Inflammatory macrophage treated with lipopolysaccharide for 4 hours (primary cell): ENCODE results near the gene PMEPA1.
A peak's percentile ranks its signal among the peaks of the same experiment; 100 is the strongest.

Experiments
- DNase-seq: peaks from one replicate; pipeline ENCODE4 v3.0.0-alpha.2; 2020

Gene PMEPA1

GRCh38 chr20:57735831-57736737 lies 26.3 kb upstream of the PMEPA1 start:
- no peak for DNase-seq

GRCh38 chr20:57734754-57735153 lies 24.9 kb upstream of the PMEPA1 start:
- DNase-seq, result no peak

- DNase-seq, result no peak
Observed at GRCh38 chr20:57732226-57732625, 22.4 kb upstream of the PMEPA1 start.

- DNase-seq, result no peak
Observed at GRCh38 chr20:57728762-57729161, 18.9 kb upstream of the PMEPA1 start.

- no peak for DNase-seq
Observed at GRCh38 chr20:57727863-57728262, 18.0 kb upstream of the PMEPA1 start.

GRCh38 chr20:57725636-57726035 lies 15.8 kb upstream of the PMEPA1 start:
- DNase-seq, result no peak

GRCh38 chr20:57724610-57725405 lies 15.0 kb upstream of the PMEPA1 start:
- no peak for DNase-seq

- no peak for DNase-seq
Observed at GRCh38 chr20:57723816-57724215, 14.0 kb upstream of the PMEPA1 start.

- no peak for DNase-seq
Observed at GRCh38 chr20:57719951-57720350, 10.1 kb upstream of the PMEPA1 start.

GRCh38 chr20:57718490-57719009 lies 8.7 kb upstream of the PMEPA1 start:
- peak; percentile 98 for DNase-seq

- DNase-seq, result no peak
Observed at GRCh38 chr20:57717797-57718196, 8.0 kb upstream of the PMEPA1 start.

GRCh38 chr20:57716901-57717300 lies 7.1 kb upstream of the PMEPA1 start:
- DNase-seq, result no peak

GRCh38 chr20:57716202-57716601 lies 6.4 kb upstream of the PMEPA1 start:
- no peak for DNase-seq

GRCh38 chr20:57715268-57715904 lies 5.6 kb upstream of the PMEPA1 start:
- DNase-seq, result no peak

- DNase-seq, result no peak
Observed at GRCh38 chr20:57714409-57715267, 4.8 kb upstream of the PMEPA1 start.

GRCh38 chr20:57713951-57714350 lies 4.1 kb upstream of the PMEPA1 start:
- no peak for DNase-seq

GRCh38 chr20:57713505-57713903 lies 3.7 kb upstream of the PMEPA1 start:
- peak; percentile 83 for DNase-seq

- DNase-seq, result no peak
Observed at GRCh38 chr20:57712851-57713504, 3.2 kb upstream of the PMEPA1 start.

GRCh38 chr20:57712341-57712740 lies 2.5 kb upstream of the PMEPA1 start:
- DNase-seq, result no peak

GRCh38 chr20:57711826-57712225 lies 2.0 kb upstream of the PMEPA1 start:
- no peak for DNase-seq

- DNase-seq, result no peak
Observed at GRCh38 chr20:57711311-57711712, 1.5 kb upstream of the PMEPA1 start.

GRCh38 chr20:57710841-57711240 lies 1.0 kb upstream of the PMEPA1 start:
- DNase-seq, result no peak
